Mesenchymal stem cell (in vitro differentiated cells and primary cell): Measurements from ENCODE around the gene CYP4F22.
"Not testable (repeated sequence)": the region's sequence is repeated elsewhere in the genome, so short reads cannot be mapped to it uniquely, and the experiment has no call there.

ENCODE experiments used
- DNase-seq: peaks from one replicate; pipeline ENCODE4 v3.0.0-alpha.2; 2013
- H2AFZ ChIP-seq: one replicate; pipeline ENCODE4 v1.6.1; 2013; ENCODE audit warnings: low read depth, mild to moderate bottlenecking, control low read depth, inconsistent platforms, low read length, moderate library complexity
- H2AK5ac ChIP-seq: 2 replicates; pipeline ENCODE4 v1.6.1; 2013; ENCODE audit warnings: low read length, moderate library complexity, mild to moderate bottlenecking, inconsistent platforms; ENCODE audit not compliant: severe bottlenecking
- H2BK120ac ChIP-seq: one replicate; pipeline ENCODE4 v1.6.1; 2013; ENCODE audit warnings: low read depth, mild to moderate bottlenecking, inconsistent platforms, low read length, moderate library complexity
- H2BK12ac ChIP-seq, 2 experiments: one replicate each; pipeline ENCODE4 v1.6.1; 2013; ENCODE audit warnings: inconsistent platforms in 2 of 2, low read length in 2 of 2, mild to moderate bottlenecking in 2 of 2, moderate library complexity in 2 of 2, control low read depth in 1 of 2
- H2BK15ac ChIP-seq: one replicate; pipeline ENCODE4 v1.6.1; 2013; ENCODE audit warnings: mild to moderate bottlenecking, low read depth, inconsistent platforms; ENCODE audit not compliant: poor library complexity, severe bottlenecking
- H2BK5ac ChIP-seq: 2 replicates; pipeline ENCODE4 v1.6.1; 2013; ENCODE audit warnings: low read depth, mild to moderate bottlenecking, low read length, control low read depth, inconsistent platforms; ENCODE audit not compliant: poor library complexity, severe bottlenecking
- H3K14ac ChIP-seq, 2 experiments: one replicate each; pipeline ENCODE4 v1.6.1; 2013; ENCODE audit warnings: inconsistent platforms in 2 of 2, low read length in 2 of 2, control low read depth in 1 of 2, mild to moderate bottlenecking in 1 of 2, moderate library complexity in 1 of 2
- H3K18ac ChIP-seq, 2 experiments: one replicate each; pipeline ENCODE4 v1.6.1; 2013; ENCODE audit warnings: inconsistent platforms in 2 of 2, low read length in 2 of 2, control low read depth in 1 of 2, low read depth in 1 of 2, mild to moderate bottlenecking in 1 of 2
- H3K23ac ChIP-seq, 2 experiments: one replicate each; pipeline ENCODE4 v1.6.1; 2013; ENCODE audit warnings: inconsistent platforms in 2 of 2, low read length in 2 of 2, mild to moderate bottlenecking in 2 of 2, moderate library complexity in 2 of 2, control low read depth in 1 of 2
- H3K27ac ChIP-seq: 2 replicates; pipeline ENCODE4 v1.5.1; 2013; ENCODE audit warnings: mild to moderate bottlenecking, moderate library complexity, low read length, control low read depth, inconsistent platforms; ENCODE audit not compliant: poor library complexity, severe bottlenecking
- H3K27me3 ChIP-seq, 2 experiments: 2 replicates each; pipeline versions ENCODE4 v1.6.1 to v1.7.0; 2013; ENCODE audit warnings: low read length in 2 of 2, mild to moderate bottlenecking in 2 of 2, moderate library complexity in 2 of 2, control low read depth in 1 of 2, inconsistent platforms in 1 of 2; ENCODE audit not compliant: control insufficient read depth in 1 of 2, insufficient read depth in 1 of 2
- H3K36me3 ChIP-seq, 2 experiments: 2 replicates each; pipeline versions ENCODE4 v1.6.1 to v1.7.0; 2013; ENCODE audit warnings: low read length in 2 of 2, control low read depth in 1 of 2, inconsistent platforms in 1 of 2, low read depth in 1 of 2, mild to moderate bottlenecking in 1 of 2; ENCODE audit not compliant: insufficient read depth in 2 of 2, control insufficient read depth in 1 of 2
- H3K4ac ChIP-seq, 2 experiments: one replicate each; pipeline ENCODE4 v1.6.1; 2013; ENCODE audit warnings: inconsistent platforms in 2 of 2, low read length in 2 of 2, mild to moderate bottlenecking in 2 of 2, moderate library complexity in 2 of 2, control low read depth in 1 of 2, low read depth in 1 of 2
- H3K4me1 ChIP-seq: 2 replicates; pipeline ENCODE4 v1.6.1; 2013; ENCODE audit warnings: low read depth, low read length, control low read depth; ENCODE audit not compliant: control insufficient read depth, insufficient read depth
- H3K4me2 ChIP-seq: 2 replicates; pipeline ENCODE4 v1.6.1; 2013; ENCODE audit warnings: low read length, mild to moderate bottlenecking, inconsistent platforms; ENCODE audit not compliant: poor library complexity, severe bottlenecking
- H3K4me3 ChIP-seq, 2 experiments: 2 replicates each; pipeline versions ENCODE4 v1.5.1 to v1.7.0; 2013; ENCODE audit warnings: low read length in 2 of 2, mild to moderate bottlenecking in 2 of 2, control low read depth in 1 of 2, low read depth in 1 of 2; ENCODE audit not compliant: insufficient read depth in 1 of 2
- H3K79me1 ChIP-seq: replicated peaks from 2 replicates; pipeline ENCODE4 v1.6.1; 2013; ENCODE audit warnings: mild to moderate bottlenecking, control low read depth, low read length, inconsistent platforms; ENCODE audit not compliant: poor library complexity, severe bottlenecking
- H3K9ac ChIP-seq: 2 replicates; pipeline ENCODE4 v1.7.0; 2013; ENCODE audit warnings: mild to moderate bottlenecking, low read length, moderate library complexity
- H3K9me3 ChIP-seq: 2 replicates; pipeline ENCODE4 v1.7.0; 2013; ENCODE audit warnings: mild to moderate bottlenecking, low read length; ENCODE audit not compliant: control insufficient read depth
- H4K8ac ChIP-seq: one replicate; pipeline ENCODE4 v1.6.1; 2013; ENCODE audit warnings: inconsistent platforms, mild to moderate bottlenecking, low read length, moderate library complexity
- H4K91ac ChIP-seq: one replicate; pipeline ENCODE4 v1.6.1; 2013; ENCODE audit warnings: mild to moderate bottlenecking, low read length, inconsistent platforms
- WGBS: methylation state at CpG from one replicate; pipeline ENCODE4 v1.1.7; 2013; ENCODE audit warnings: mixed read lengths; 5-methylcytosine and 5-hydroxymethylcytosine counted together

CYP4F22 gene

GRCh38 chr19:15506074-15506571 is 2.2 kb upstream of the CYP4F22 start:
- WGBS: 61% methylated on average over 5 of the region's 5 CpGs
- Histone ChIP-seq H2AFZ (no peak overlapping the region), H2AK5ac (no peak overlapping the region), H3K4ac (no peak overlapping the region), H2BK15ac (no peak overlapping the region), H3K18ac (no peak overlapping the region), H4K8ac (no peak overlapping the region), H3K23ac (no peak overlapping the region), H3K27me3 (peaks cover 0 to 48% of the 10 kb centered on the region in 2 experiments), H2BK5ac (no peak overlapping the region), H3K9me3 (no peaks in the 10 kb centered on the region), H3K14ac (no peak overlapping the region), H3K36me3 (no peaks in the 10 kb centered on the region), H2BK120ac (no peak overlapping the region), H3K79me1 (no peaks in the 10 kb centered on the region), H4K91ac (no peak overlapping the region), H3K4me1 (no peaks in the 10 kb centered on the region), H3K4me3 (no peak overlapping the region), H2BK12ac (no peak overlapping the region), H3K9ac (no peak overlapping the region), H3K27ac (no peak overlapping the region), H3K4me2 (no peak overlapping the region)
- no peak for DNase-seq

GRCh38 chr19:15507068-15508034 is 974 bp upstream of the CYP4F22 start:
- no peaks in the 10 kb centered on the region for H3K4me1 ChIP-seq
- 71% methylated on average over 13 of the region's 14 CpGs for WGBS

GRCh38 chr19:15511671-15512424 is 3.5 kb downstream of the CYP4F22 start:
- Histone ChIP-seq H2BK15ac (no peak overlapping the region), H2BK5ac (no peak overlapping the region), H4K8ac (no peak overlapping the region), H3K14ac (no peak overlapping the region), H3K4ac (no peak overlapping the region), H3K9me3 (peaks cover 10% of the 10 kb centered on the region), H3K23ac (no peak overlapping the region), H3K27me3 (peaks cover 0 to 33% of the 10 kb centered on the region in 2 experiments), H3K36me3 (no peaks in the 10 kb centered on the region), H2BK12ac (no peak overlapping the region), H2BK120ac (no peak overlapping the region), H3K79me1 (no peaks in the 10 kb centered on the region), H3K18ac (no peak overlapping the region), H2AK5ac (no peak overlapping the region), H3K4me2 (no peak overlapping the region), H2AFZ (no peak overlapping the region), H3K4me3 (no peak overlapping the region), H3K9ac (no peak overlapping the region), H3K27ac (no peak overlapping the region), H4K91ac (no peak overlapping the region), H3K4me1 (no peaks in the 10 kb centered on the region)
- no peak for DNase-seq
- 89% methylated on average over 17 of the region's 19 CpGs for WGBS

More at GRCh38 chr19:15507068-15508034, 974 bp upstream of the CYP4F22 start:
- Histone ChIP-seq H2BK5ac (no peak overlapping the region), H3K9ac (no peak overlapping the region), H3K23ac (no peak overlapping the region), H2AK5ac (no peak overlapping the region), H2BK120ac (no peak overlapping the region), H2AFZ (no peak overlapping the region), H3K79me1 (no peaks in the 10 kb centered on the region), H3K9me3 (no peaks in the 10 kb centered on the region), H3K36me3 (no peaks in the 10 kb centered on the region), H2BK12ac (no peak overlapping the region), H3K4ac (no peak overlapping the region), H3K27ac (no peak overlapping the region), H3K4me2 (no peak overlapping the region), H4K8ac (no peak overlapping the region), H3K27me3 (peaks cover 0 to 39% of the 10 kb centered on the region in 2 experiments), H3K18ac (no peak overlapping the region), H3K4me3 (no peak overlapping the region), H2BK15ac (no peak overlapping the region), H4K91ac (no peak overlapping the region), H3K14ac (no peak overlapping the region)
- DNase-seq: no peak

GRCh38 chr19:15515227-15515625 is 6.9 kb downstream of the CYP4F22 start:
- H3K79me1 ChIP-seq, H2AFZ ChIP-seq, H3K4me2 ChIP-seq, DNase-seq, H3K36me3 ChIP-seq, H3K4ac ChIP-seq, H3K4me1 ChIP-seq, H3K9ac ChIP-seq, H2BK5ac ChIP-seq, H3K18ac ChIP-seq, H3K4me3 ChIP-seq, H4K8ac ChIP-seq, H3K23ac ChIP-seq, H4K91ac ChIP-seq, H2AK5ac ChIP-seq, H3K27ac ChIP-seq, H2BK12ac ChIP-seq, H3K27me3 ChIP-seq, H2BK15ac ChIP-seq, H3K14ac ChIP-seq, H2BK120ac ChIP-seq: not testable (repeated sequence)
- WGBS: 90% methylated on average over 7 of the region's 9 CpGs
- peaks cover 16% of the 10 kb centered on the region for H3K9me3 ChIP-seq
